ENCODE measurements around the gene CLSTN2.

- TF ChIP-seq FOXA1 (IDR thresholded peaks at IDR 0.05) (no peak), FOXA1 (CRISPR knock-in tag; IDR thresholded peaks at IDR 0.05) (no peak), ZNF547 (CRISPR knock-in tag; IDR thresholded peaks at IDR 0.05) (no peak), CEBPG (CRISPR knock-in tag; IDR thresholded peaks at IDR 0.05) (no peak), CTCF (CRISPR knock-in tag; IDR thresholded peaks at IDR 0.05) (no peak), DNMT1 (CRISPR knock-in tag; IDR thresholded peaks at IDR 0.05) (no peak)
- TF ChIP-seq, protein P1, sequence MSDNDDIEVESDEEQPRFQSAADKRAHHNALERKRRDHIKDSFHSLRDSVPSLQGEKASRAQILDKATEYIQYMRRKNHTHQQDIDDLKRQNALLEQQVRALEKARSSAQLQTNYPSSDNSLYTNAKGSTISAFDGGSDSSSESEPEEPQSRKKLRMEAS (IDR thresholded peaks at IDR 0.05) = no peak
- TF ChIP-seq, protein P2, sequence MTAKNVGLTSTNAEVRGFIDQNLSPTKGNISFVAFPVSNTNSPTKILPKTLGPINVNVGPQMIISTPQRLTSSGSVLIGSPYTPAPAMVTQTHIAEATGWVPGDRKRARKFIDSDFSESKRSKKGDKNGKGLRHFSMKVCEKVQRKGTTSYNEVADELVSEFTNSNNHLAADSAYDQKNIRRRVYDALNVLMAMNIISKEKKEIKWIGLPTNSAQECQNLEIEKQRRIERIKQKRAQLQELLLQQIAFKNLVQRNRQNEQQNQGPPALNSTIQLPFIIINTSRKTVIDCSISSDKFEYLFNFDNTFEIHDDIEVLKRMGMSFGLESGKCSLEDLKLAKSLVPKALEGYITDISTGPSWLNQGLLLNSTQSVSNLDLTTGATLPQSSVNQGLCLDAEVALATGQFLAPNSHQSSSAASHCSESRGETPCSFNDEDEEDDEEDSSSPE (CRISPR knock-in tag; IDR thresholded peaks at IDR 0.05) = no peak
Observed at GRCh38 chr3:140004271-140004670, 69.3 kb downstream of the CLSTN2 start.
